ENCODE results near the gene HERPUD1. TPM values are rescaled to one million over a fixed set of nuclear protein-coding genes. Genes with fewer than 3 reads are reported as not detected.

The HERPUD1 gene
- total and polyA plus RNA-seq, 2 of the 13 experiments (the other 11 are each of a cell fraction or from before 2014, with no cell fraction given): 96.2 to 323 TPM

DNA sequence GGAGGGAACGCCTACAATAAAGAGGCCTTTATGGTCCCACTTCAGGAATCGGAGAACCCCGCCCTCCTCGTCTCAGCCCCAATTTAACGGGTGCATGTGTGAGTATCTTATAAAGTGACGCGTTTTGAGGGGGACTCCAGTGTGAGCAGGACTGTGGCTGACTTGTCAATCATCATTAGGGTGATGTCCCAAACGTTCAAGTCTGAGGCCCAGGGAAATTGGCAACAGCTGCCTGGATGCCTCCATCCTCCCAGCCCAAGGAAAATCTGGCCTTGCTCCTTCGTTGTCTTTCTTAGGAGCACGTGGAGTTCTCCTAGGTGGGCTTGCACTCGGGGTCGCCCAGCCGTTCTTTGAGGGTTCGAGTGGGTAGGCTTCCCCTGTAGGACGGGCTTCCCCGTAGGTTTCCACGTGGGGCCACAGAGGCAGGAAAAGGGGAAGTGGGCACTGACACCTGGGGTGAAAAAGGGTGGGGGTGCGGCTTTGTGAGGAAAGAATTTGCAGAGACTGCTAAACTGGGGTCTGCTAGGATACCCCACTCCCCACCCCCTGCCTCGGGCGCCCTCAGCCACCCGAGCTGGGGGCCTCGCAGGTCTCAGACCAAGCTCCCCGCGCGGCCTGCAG lies 561 bp upstream of the HERPUD1 start:
- in situ Hi-C loops (cut with HindIII; ENCODE audit: extremely low pct_ligation_motif_present, low pct_unique_long_range_greater_than_20kb): no loop called here
- WGBS (ENCODE audit: low lambda C conversion rate): 54% methylated on average over 19 of the region's 25 CpGs
- DNase-seq (ENCODE audit: low spot score) (no peak), FAIRE-seq (no peak), ATAC-seq (no peak)
- H3K4me2 ChIP-seq (ENCODE audit: low read depth, low read length): peak overlapping the region; percentile 94
- H3K9ac ChIP-seq (ENCODE audit: insufficient read depth, low read depth, low read length): peak overlapping the region; percentile 92
- peak overlapping the region; percentile 56 to 94 (median 58); a peak in 5 of 6 replicates for H3K4me3 ChIP-seq (replicated peaks in 1 of 3; ENCODE audit: insufficient read depth in 1 of 3, low read depth in 2 of 3, low read length in 3 of 3)
- H3K9me3 ChIP-seq (ENCODE audit: low read length): no peaks in the 10 kb centered on the region
- peaks cover 1 to 24% of the 10 kb centered on the region in 2 experiments; a peak in 4 of 5 replicates for H3K36me3 ChIP-seq (replicated peaks in 1 of 2; ENCODE audit: control insufficient read depth in 1 of 2, insufficient read depth in 2 of 2, low read length in 2 of 2)
- CTCF ChIA-PET (ENCODE audit: low intra/inter-chr PET ratio, low total read pairs): no interaction called here
- peak overlapping the region; percentile 80 for H3K27ac ChIP-seq (ENCODE audit: extremely low read length, insufficient read depth, low read length)
- peaks cover 39% of the 10 kb centered on the region for H3K4me1 ChIP-seq (ENCODE audit: insufficient read depth, low read length)
- H3K27me3 ChIP-seq (ENCODE audit: control insufficient read depth in 1 of 2, insufficient read depth in 2 of 2, low read length in 2 of 2): no peaks in the 10 kb centered on the region; a peak in 1 of 5 replicates
- intact Hi-C loops (cut with micrococcal nuclease; ENCODE audit: unreplicated experiment): loop anchor here (5.0 kb wide), 2 partner anchors 59 to 119 kb away; no protein-coding TSS in a partner anchor
- POLR2A ChIA-PET: interaction anchor here (0.5 to 8.3 kb wide), 44 partner anchors 10 to 324 kb away, joined by 3 to 232 read pairs (median 4); partner anchors contain the start of genes MT2A and NLRC5
- peaks cover 39% of the 10 kb centered on the region for H4K20me1 ChIP-seq (ENCODE audit: insufficient read depth, low read length)
- peaks cover 42% of the 10 kb centered on the region for H3K79me2 ChIP-seq (ENCODE audit: insufficient read depth, low read length)
- TSS peak; percentile 98 for BruUV-seq (replicated peaks)
- no peak overlapping the region for H2AFZ ChIP-seq (ENCODE audit: low read length)
- TF ChIP-seq HMG20B (CRISPR knock-in tag; conservative IDR thresholded peaks at IDR 0.05): no peak
- no peak for TF ChIP-seq CBX1 (IDR thresholded peaks at IDR 0.05; ENCODE audit: low read depth)
- 0 out of 2 replicates have a peak, but pooled peaks have one; percentile 69 for TF ChIP-seq ZMAT3 (CRISPR knock-in tag; conservative IDR thresholded peaks at IDR 0.05)
- TF ChIP-seq, protein P1, sequence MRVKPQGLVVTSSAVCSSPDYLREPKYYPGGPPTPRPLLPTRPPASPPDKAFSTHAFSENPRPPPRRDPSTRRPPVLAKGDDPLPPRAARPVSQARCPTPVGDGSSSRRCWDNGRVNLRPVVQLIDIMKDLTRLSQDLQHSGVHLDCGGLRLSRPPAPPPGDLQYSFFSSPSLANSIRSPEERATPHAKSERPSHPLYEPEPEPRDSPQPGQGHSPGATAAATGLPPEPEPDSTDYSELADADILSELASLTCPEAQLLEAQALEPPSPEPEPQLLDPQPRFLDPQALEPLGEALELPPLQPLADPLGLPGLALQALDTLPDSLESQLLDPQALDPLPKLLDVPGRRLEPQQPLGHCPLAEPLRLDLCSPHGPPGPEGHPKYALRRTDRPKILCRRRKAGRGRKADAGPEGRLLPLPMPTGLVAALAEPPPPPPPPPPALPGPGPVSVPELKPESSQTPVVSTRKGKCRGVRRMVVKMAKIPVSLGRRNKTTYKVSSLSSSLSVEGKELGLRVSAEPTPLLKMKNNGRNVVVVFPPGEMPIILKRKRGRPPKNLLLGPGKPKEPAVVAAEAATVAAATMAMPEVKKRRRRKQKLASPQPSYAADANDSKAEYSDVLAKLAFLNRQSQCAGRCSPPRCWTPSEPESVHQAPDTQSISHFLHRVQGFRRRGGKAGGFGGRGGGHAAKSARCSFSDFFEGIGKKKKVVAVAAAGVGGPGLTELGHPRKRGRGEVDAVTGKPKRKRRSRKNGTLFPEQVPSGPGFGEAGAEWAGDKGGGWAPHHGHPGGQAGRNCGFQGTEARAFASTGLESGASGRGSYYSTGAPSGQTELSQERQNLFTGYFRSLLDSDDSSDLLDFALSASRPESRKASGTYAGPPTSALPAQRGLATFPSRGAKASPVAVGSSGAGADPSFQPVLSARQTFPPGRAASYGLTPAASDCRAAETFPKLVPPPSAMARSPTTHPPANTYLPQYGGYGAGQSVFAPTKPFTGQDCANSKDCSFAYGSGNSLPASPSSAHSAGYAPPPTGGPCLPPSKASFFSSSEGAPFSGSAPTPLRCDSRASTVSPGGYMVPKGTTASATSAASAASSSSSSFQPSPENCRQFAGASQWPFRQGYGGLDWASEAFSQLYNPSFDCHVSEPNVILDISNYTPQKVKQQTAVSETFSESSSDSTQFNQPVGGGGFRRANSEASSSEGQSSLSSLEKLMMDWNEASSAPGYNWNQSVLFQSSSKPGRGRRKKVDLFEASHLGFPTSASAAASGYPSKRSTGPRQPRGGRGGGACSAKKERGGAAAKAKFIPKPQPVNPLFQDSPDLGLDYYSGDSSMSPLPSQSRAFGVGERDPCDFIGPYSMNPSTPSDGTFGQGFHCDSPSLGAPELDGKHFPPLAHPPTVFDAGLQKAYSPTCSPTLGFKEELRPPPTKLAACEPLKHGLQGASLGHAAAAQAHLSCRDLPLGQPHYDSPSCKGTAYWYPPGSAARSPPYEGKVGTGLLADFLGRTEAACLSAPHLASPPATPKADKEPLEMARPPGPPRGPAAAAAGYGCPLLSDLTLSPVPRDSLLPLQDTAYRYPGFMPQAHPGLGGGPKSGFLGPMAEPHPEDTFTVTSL (CRISPR knock-in tag; IDR thresholded peaks at IDR 0.05; ENCODE audit: borderline replicate concordance): peak; percentile 48; the same call in 1 of the 2 replicates
- TF ChIP-seq, protein P2, sequence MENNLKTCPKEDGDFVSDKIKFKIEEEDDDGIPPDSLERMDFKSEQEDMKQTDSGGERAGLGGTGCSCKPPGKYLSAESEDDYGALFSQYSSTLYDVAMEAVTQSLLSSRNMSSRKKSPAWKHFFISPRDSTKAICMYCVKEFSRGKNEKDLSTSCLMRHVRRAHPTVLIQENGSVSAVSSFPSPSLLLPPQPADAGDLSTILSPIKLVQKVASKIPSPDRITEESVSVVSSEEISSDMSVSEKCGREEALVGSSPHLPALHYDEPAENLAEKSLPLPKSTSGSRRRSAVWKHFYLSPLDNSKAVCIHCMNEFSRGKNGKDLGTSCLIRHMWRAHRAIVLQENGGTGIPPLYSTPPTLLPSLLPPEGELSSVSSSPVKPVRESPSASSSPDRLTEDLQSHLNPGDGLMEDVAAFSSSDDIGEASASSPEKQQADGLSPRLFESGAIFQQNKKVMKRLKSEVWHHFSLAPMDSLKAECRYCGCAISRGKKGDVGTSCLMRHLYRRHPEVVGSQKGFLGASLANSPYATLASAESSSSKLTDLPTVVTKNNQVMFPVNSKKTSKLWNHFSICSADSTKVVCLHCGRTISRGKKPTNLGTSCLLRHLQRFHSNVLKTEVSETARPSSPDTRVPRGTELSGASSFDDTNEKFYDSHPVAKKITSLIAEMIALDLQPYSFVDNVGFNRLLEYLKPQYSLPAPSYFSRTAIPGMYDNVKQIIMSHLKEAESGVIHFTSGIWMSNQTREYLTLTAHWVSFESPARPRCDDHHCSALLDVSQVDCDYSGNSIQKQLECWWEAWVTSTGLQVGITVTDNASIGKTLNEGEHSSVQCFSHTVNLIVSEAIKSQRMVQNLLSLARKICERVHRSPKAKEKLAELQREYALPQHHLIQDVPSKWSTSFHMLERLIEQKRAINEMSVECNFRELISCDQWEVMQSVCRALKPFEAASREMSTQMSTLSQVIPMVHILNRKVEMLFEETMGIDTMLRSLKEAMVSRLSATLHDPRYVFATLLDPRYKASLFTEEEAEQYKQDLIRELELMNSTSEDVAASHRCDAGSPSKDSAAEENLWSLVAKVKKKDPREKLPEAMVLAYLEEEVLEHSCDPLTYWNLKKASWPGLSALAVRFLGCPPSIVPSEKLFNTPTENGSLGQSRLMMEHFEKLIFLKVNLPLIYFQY (CRISPR knock-in tag; IDR thresholded peaks at IDR 0.05; ENCODE audit: borderline replicate concordance): 0 out of 2 replicates have a peak, but pooled peaks have one; percentile 19
- no peak for TF ChIP-seq NFKBIZ (CRISPR knock-in tag; IDR thresholded peaks at IDR 0.05)
- TF ChIP-seq ARID2 (CRISPR knock-in tag; IDR thresholded peaks at IDR 0.05; ENCODE audit: borderline replicate concordance): peak; percentile 6; the same call in 1 of the 2 replicates
- 0 out of 2 replicates have a peak, but pooled peaks have one; percentile 4 for TF ChIP-seq AHR (CRISPR knock-in tag; IDR thresholded peaks at IDR 0.05)
- no peak for TF ChIP-seq RELA (CRISPR knock-in tag; IDR thresholded peaks at IDR 0.05)
- TF ChIP-seq ZC3H4 (CRISPR knock-in tag; IDR thresholded peaks at IDR 0.05; ENCODE audit: borderline replicate concordance): peak; percentile 92; the same call in 1 of the 2 replicates
- TF ChIP-seq PITX1 (CRISPR knock-in tag; IDR thresholded peaks at IDR 0.05): no peak
- TF ChIP-seq SRY (CRISPR knock-in tag; IDR thresholded peaks at IDR 0.05): 0 out of 2 replicates have a peak, but pooled peaks have one; percentile 70
- TF ChIP-seq ZNF614 (CRISPR knock-in tag; IDR thresholded peaks at IDR 0.05; ENCODE audit: borderline replicate concordance): no peak
- TF ChIP-seq SRSF1 (optimal IDR thresholded peaks at IDR 0.05; ENCODE audit: low read depth, low read length): peak; percentile 69
- peak; percentile 34; the same call in 1 of the 2 replicates for TF ChIP-seq ZNF850 (CRISPR knock-in tag; conservative IDR thresholded peaks at IDR 0.05)
